Activated naive CD4-positive, alpha-beta T cell (primary cell): Measurements from ENCODE around the gene C20orf173.

Experiments used
- DNase-seq, 4 experiments: peaks; one replicate each; lab custom pipeline; 2025; lab: John Stamatoyannopoulos, UW

C20orf173 gene

GRCh38 chr20:35506872-35507638 is 22.4 kb downstream of the C20orf173 start:
- DNase-seq = no peak

DNA sequence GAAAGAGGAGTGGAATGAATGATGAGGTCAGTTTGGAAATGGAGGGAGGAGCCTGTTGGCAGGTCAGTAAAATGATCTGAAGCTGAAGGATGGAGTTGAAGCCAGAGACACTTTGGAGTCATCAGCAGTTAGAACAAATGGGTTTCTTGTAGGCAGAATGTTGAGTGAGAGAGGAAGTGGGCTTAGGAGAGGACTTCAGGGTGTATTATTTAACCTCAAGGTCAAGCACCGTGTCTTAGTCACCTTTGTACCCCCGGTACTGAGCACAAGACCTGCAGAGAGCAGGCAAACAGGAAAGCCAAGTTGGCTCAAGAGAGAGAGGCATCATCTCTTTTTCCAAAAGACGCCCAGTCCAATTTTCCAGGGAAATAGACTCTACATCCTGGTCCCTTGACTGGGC is 23.3 kb downstream of the C20orf173 start:
- DNase-seq = no peak

- DNase-seq = no peak
These were observed 24.7 kb downstream of the C20orf173 start for GRCh38 chr20:35504751-35505150.

DNA sequence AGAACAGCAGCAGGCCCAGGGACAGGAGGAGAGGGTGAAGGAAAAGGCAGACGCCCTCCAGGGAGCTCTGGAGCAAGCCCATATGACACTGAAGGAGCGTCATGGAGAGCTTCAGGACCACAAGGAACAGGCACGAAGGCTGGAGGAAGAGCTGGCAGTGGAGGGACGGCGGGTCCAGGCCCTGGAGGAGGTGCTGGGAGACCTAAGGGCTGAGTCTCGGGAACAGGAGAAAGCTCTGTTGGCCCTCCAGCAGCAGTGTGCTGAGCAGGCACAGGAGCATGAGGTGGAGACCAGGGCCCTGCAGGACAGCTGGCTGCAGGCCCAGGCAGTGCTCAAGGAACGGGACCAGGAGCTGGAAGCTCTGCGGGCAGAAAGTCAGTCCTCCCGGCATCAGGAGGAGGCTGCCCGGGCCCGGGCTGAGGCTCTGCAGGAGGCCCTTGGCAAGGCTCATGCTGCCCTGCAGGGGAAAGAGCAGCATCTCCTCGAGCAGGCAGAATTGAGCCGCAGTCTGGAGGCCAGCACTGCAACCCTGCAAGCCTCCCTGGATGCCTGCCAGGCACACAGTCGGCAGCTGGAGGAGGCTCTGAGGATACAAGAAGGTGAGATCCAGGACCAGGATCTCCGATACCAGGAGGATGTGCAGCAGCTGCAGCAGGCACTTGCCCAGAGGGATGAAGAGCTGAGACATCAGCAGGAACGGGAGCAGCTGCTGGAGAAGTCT is 25.5 kb downstream of the C20orf173 start:
- no peak for DNase-seq

DNA sequence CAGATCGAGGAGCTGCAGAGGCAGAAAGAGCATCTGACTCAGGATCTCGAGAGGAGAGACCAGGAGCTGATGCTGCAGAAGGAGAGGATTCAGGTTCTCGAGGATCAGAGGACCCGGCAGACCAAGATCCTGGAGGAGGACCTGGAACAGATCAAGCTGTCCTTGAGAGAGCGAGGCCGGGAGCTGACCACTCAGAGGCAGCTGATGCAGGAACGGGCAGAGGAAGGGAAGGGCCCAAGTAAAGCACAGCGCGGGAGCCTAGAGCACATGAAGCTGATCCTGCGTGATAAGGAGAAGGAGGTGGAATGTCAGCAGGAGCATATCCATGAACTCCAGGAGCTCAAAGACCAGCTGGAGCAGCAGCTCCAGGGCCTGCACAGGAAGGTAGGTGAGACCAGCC is 26.2 kb downstream of the C20orf173 start:
- no peak for DNase-seq

DNA sequence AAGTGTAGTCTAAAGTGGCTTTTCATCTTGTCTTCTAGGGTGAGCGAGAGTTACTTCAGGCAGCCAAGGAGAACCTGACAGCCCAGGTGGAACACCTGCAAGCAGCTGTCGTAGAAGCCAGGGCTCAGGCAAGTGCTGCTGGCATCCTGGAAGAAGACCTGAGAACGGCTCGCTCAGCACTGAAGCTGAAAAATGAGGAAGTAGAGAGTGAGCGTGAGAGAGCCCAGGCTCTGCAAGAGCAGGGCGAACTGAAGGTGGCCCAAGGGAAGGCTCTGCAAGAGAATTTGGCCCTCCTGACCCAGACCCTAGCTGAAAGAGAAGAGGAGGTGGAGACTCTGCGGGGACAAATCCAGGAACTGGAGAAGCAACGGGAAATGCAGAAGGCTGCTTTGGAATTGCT is 27.1 kb downstream of the C20orf173 start:
- DNase-seq = no peak

GRCh38 chr20:35499271-35499670 is 30.2 kb downstream of the C20orf173 start:
- no peak for DNase-seq

GRCh38 chr20:35497780-35498189 is 31.7 kb downstream of the C20orf173 start:
- no peak for DNase-seq

DNA sequence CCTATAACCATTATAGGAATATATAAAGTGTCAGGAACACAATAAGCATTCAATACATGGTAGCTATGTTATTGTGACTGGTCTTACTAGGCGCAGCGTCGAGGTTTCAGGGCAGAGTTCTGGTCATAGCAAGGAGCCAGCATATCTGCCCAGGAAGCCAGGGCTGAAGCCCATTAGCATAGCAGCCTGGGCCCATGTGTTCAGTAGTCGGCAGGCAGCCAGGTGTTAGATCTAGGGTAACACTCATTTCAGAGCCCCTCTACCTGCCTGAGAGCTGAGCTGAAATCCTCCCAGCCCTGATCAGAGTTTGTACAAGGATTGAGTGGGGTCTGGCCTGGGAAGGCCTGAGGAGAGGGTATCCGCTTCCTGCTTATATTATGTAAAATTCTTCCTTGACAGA is 32.1 kb downstream of the C20orf173 start:
- DNase-seq = no peak

DNA sequence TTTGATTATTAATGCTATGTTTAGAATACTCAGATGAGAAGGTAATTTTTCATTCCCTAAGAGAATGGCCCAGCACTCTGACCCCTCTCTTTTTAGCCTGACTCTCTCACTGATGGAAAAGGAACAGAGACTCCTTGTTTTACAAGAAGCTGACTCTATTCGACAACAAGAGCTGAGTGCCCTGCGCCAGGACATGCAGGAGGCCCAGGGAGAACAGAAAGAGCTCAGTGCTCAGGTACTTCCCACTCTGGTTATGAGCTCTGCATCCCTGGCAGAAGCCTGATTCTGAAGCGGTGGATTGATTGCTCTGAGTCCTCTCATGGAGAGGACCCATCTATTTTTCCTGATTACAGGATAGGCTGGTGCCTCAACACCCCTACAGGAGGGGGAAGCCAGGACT is 33.0 kb downstream of the C20orf173 start:
- no peak for DNase-seq

DNA sequence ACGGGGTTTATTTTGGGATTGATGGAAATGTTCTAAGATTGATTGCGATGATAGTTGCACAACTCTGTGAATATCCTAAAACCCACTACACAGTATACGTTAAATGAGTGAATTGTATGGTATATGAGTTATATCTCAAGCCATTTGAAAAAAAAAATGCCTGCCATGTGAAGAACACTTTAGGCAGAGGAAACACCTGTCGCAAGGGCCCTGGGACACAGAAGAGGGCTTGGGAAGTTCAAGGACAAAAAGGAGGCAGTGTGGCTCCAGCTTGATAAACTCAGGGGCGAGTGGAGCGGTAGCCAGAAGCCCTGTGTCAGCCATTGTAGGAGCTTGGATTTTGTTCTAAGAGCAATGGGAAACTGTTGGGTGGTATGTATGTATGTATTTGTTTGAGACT is 37.1 kb downstream of the C20orf173 start:
- DNase-seq = no peak

DNA sequence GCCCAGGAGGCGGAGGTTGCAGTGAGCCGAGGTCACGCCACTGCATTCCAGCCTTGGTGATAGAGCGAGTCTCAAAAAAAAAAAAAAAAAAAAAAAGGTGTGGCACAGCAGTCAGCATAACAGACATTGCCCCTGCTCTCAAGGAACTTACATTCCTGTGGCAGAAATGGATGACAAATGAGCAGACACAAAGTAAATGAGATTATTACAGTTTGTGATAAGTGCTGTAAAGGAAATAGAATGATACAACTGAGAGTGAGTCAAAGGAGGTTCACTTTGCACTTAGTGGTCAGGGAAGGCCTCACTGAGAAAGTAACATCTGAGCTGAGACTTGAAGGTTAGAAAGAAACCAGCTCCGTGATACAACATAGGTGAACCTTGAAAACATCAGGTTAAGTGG is 37.6 kb downstream of the C20orf173 start:
- DNase-seq = no peak

DNA sequence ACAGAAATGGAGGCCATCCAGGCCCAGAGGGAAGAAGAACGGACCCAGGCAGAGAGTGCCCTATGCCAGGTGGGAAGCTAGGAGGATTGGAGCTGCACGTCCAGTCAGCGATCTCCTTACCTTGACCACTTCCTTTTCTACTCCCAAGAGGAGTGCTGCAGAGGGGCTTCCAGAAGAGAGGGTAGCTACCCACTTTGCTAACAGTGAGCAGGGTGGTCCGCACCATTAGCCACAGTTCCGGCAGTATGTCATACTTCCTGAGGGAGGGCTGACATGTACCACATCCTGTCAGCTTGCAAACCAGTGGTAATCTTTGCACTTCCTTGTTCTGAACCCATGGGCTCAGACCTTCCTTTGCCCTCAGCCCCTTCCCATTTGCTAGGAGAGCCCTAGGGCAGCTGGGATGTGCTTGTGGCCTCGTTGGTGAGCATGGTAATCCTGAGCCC is 38.7 kb downstream of the C20orf173 start:
- DNase-seq = peak in 3 of 4 experiments; percentile 4 to 46 (median 37)

- DNase-seq = no peak
These were observed 39.7 kb downstream of the C20orf173 start for GRCh38 chr20:35489717-35490116.

DNA sequence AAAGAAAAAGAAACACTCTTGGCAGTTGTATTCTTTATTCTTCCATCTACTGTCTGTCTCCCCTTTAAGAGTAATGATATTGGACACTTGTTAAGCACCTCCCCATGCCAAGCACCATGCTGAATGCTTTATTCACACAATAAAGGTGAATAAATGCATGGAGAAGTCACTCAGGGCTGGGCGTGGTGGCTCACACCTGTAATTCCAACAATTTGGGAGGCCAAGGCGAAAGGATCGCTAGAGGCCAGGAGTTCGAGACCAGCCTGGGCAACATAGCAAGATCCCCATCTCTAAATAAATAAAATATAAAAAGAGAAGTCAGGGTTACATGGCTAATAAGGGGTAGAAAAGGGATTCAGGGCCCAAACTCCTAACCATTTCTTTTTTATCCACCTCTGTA is 42.0 kb downstream of the C20orf173 start:
- DNase-seq = no peak

DNA sequence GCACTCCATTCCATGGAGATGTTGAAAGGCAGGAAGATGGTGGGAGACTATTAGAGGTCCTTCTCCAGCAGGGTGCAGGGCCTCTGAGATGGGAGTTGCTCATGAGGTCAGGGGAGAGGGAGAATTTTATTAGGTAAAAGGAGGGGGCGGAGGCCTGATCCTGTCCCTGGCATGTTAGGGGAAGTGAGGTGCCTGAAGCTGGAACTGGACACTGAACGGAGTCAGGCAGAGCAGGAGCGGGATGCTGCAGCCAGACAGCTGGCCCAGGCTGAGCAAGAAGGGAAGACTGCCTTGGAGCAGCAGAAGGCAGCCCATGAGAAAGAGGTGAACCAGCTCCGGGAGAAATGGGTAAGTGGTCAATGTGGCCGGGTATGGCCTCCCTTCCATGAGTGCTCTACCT is 49.7 kb downstream of the C20orf173 start:
- DNase-seq = no peak

DNA sequence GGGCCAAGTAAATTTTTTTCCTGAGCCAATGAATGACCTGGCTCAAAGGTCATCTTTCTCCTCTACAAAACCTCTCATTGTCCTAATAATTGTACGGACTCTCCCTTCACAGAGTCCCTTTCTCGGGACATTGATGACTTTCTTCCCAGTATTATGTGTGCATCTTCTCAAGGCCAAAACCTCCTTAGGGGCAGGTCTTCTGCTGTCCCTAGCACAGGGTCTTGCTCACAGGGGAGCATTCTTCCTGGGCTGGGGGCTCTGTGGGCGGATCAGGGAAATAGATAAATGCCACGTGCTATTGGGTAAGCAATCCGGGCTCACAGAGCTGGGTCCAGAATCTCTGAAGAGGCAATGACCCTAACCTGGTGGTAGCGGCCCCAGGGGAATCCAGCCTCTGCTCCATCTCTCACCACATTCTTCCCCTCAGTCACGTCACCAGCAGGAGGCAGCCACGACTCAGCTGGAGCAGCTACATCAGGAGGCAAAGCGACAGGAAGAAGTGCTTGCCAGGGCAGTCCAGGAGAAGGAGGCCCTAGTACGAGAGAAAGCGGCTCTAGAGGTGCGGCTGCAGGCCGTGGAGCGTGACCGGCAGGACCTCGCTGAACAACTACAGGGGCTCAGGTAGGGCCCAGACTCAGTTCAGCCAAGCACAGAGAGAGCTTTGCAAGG is 50.5 kb downstream of the C20orf173 start:
- peak in 1 of 4 experiments; percentile 15 for DNase-seq
